Measurements from ENCODE around the gene DNER.

Gene DNER

DNA sequence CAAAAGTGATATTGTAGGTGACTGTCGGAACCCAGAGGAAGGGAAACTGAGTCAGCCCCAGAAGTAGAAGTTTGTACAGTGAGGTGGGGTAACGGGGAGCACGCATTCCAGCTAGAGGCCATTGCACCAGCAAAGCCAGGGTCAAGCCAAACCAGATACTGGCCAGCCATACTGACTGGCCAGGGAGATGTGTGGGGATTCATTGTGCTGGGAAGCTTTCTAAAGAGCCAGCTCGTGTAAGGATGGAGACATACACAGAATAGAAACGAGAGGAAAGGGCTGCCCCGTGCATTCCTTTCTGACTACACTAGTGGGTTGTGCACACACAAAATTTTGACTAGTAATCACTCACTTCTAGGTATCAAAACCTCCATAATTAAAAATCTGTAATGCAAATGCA, 268.0 kb downstream of the DNER start:
- DNase-seq (ENCODE audit: low read depth), result no peak
- in situ Hi-C loops (cut with HindIII; ENCODE audit: low sequenced_read_pairs), result no loop called here
- TF ChIP-seq, protein P1, sequence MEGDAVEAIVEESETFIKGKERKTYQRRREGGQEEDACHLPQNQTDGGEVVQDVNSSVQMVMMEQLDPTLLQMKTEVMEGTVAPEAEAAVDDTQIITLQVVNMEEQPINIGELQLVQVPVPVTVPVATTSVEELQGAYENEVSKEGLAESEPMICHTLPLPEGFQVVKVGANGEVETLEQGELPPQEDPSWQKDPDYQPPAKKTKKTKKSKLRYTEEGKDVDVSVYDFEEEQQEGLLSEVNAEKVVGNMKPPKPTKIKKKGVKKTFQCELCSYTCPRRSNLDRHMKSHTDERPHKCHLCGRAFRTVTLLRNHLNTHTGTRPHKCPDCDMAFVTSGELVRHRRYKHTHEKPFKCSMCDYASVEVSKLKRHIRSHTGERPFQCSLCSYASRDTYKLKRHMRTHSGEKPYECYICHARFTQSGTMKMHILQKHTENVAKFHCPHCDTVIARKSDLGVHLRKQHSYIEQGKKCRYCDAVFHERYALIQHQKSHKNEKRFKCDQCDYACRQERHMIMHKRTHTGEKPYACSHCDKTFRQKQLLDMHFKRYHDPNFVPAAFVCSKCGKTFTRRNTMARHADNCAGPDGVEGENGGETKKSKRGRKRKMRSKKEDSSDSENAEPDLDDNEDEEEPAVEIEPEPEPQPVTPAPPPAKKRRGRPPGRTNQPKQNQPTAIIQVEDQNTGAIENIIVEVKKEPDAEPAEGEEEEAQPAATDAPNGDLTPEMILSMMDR (IDR thresholded peaks at IDR 0.05; ENCODE audit: low read depth, low read length, missing control alignments), result no peak
- H3K4me3 ChIP-seq (ENCODE audit: low read depth, low read length), result no peak overlapping the region

DNA sequence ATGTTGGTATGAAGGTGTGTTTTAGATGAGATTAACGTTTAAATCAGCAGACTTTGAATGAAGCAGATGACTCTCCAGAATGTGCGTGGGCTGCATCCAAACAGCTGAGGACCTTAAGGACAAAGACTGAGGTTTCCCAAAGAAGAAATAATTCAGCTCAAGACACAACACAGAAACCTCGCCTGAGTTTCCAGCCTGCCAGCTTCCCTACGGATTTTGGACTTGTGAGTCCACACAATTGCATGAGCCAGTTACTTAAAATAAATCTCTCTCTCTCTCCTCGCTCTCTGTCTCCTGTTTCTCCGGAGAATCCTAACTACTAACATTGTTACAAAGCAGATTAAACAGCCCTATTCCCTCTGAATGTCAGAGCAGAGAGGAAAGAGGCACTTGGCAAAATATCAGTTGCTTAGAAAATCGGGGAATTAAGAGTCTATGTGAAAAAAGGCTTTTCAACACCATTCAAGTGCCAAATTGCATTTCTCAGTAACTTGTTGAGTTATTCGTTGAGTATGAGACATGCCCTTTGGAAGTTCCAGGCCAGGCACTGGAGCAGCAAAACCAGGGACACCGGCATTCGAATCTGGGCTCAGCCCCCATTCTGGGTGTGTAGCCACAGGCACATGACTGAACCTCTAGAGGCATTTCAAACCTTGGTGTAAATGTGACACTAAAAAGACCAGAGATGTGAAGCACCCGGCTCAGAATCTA, 268.7 kb downstream of the DNER start:
- TF ChIP-seq, protein P1 (IDR thresholded peaks at IDR 0.05; ENCODE audit: low read depth, low read length, missing control alignments), result no peak
- no peak overlapping the region for H3K4me3 ChIP-seq (ENCODE audit: low read depth, low read length)
- DNase-seq (ENCODE audit: low read depth), result peak; percentile 20
- in situ Hi-C loops (cut with HindIII; ENCODE audit: low sequenced_read_pairs), result no loop called here

DNA sequence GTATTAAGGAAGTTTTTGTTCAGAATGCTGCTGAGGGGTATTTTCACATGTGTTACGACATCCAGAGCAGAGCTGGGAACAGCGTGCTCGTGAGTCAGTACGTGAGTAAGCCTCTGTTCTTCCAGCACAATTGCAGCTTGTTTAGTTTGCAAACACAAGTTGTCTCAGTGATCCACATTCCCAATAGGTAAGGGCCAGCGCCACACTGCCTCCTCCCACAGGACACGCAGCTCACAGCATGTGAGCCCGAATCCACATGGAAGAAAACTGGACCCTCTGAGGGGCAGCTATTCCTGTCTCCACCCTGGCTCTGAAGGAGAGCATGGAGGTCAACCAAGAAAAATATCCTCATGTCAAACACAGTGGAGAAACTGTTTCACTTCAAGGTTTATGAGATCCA, 269.3 kb downstream of the DNER start:
- TF ChIP-seq, protein P1 (IDR thresholded peaks at IDR 0.05; ENCODE audit: low read depth, low read length, missing control alignments), result no peak
- H3K4me3 ChIP-seq (ENCODE audit: low read depth, low read length), result peak overlapping the region; percentile 2
- peak; percentile 91 for DNase-seq (ENCODE audit: low read depth)
- in situ Hi-C loops (cut with HindIII; ENCODE audit: low sequenced_read_pairs), result no loop called here

DNA sequence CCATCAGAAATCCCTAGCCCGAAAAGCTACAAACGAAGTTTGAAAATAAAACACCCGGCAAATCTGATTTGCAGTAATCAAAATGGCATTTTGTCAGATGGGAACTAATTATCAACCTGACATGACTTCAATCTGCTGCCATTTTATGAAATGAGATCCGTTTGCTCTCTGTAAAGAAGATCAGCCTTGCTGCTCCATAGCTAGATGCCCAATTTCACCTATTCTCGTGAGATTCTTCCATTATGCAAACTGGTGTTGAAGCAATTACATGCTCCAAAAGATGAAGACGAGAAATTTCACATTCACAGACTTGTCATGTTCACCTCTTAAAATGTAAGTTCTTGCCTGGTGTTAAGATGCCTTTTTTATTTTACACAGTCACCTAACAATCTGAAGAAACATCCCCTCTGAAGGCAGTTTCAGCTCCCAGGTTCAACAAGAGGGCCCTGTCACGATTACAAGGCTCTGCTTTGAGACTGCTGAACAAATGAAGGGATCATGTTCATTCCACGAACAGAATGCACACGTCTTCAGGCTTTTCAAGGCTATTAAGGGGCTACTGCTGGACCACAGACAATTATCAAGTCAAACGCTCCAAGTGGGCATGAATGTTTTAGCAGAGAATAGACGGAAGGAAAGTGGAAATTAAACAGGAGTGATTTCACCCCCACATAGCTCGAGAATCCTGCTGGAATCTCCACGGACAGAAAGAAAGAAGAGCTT, 270.6 kb downstream of the DNER start:
- TF ChIP-seq, protein P1 (IDR thresholded peaks at IDR 0.05; ENCODE audit: low read depth, low read length, missing control alignments), result no peak
- H3K4me3 ChIP-seq (ENCODE audit: low read depth, low read length), result no peak overlapping the region
- in situ Hi-C loops (cut with HindIII; ENCODE audit: low sequenced_read_pairs), result no loop called here
- DNase-seq (ENCODE audit: low read depth), result no peak

DNA sequence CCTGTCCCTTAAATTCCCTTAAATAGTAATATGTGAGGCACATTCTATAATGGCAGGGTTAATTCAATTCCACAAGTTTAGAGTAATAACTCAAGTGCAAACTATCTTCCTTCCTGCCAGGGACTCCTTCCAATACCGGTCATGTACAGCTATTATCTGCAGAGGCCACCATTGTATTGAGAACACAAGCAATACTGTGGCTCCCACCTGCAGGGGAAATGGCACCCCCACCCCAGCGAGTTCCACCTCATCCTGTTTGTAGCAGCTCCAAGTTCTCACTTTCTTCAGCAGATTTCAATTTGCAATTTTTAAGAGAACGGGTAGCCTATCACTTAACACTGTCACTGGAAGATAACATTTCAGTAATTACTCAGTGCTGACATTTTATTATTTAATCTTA, 271.2 kb downstream of the DNER start:
- H3K4me3 ChIP-seq (ENCODE audit: low read depth, low read length), result no peak overlapping the region
- in situ Hi-C loops (cut with HindIII; ENCODE audit: low sequenced_read_pairs), result no loop called here
- TF ChIP-seq, protein P1 (IDR thresholded peaks at IDR 0.05; ENCODE audit: low read depth, low read length, missing control alignments), result no peak
- DNase-seq (ENCODE audit: low read depth), result no peak

DNA sequence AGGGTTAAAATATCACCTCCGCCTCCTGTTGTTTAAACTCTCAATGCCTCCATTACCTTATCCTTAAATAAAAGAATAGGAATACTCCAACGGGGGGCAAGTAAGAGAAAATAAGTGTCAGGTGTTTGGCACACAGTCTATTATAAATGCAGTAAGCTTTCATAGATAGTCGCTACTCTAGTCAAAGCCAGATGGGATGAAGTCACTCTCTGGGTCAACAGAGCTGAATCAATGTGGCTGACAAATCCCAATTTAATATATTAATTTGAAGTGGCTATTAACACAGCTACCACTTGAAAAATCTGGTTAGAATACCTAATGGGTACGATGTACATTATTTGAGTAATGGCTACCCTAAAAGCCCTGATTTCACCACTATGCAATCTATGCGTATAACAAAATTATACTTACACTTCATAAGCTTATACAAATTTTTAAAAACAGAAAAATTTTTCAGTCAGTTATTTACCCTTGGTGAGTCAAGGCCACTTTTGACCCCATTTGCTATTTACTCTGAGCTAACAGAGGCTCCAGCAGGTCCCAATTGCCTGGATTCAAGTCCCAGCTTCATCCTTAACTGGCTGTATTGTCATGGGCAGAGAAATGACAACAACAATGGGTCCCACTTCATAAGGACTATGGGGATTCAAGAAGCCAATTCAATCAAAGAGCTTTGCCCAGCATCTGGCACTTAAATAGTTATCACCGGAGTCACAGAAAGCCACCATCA, 275.8 kb downstream of the DNER start:
- in situ Hi-C loops (cut with HindIII; ENCODE audit: low sequenced_read_pairs), result no loop called here
- DNase-seq (ENCODE audit: low read depth), result no peak
- TF ChIP-seq, protein P1 (IDR thresholded peaks at IDR 0.05; ENCODE audit: low read depth, low read length, missing control alignments), result no peak
- no peak overlapping the region for H3K4me3 ChIP-seq (ENCODE audit: low read depth, low read length)

Measured in astrocyte of the cerebellum (primary cell).